Measurements from ENCODE around the gene LGMN. TPM values are rescaled to one million over a fixed set of nuclear protein-coding genes. Genes with fewer than 3 reads are reported as not detected.
"Not testable (repeated sequence)": the region's sequence is repeated elsewhere in the genome, so short reads cannot be mapped to it uniquely, and the experiment has no call there.

The LGMN gene
- 52.8 TPM for polyA plus RNA-seq (2012; ENCODE audit: insufficient read depth, insufficient read length)

- H3K4me3 ChIP-seq (ENCODE audit: low read length) = peak within 1 kb of the TSS; percentile 69
- DNase-seq (ENCODE audit: low read depth, low spot score) = peak; percentile 83
Observed at GRCh38 chr14:92748259-92749016, at the start of gene LGMN. LGMN (minus strand) TSS chr14:92748627; CDS start chr14:92732786, 15,841 bp downstream.

GRCh38 chr14:92794961-92795360 is 46.5 kb upstream of the LGMN start:
- DNase-seq (ENCODE audit: low read depth, low spot score) = no peak
- H3K4me3 ChIP-seq (ENCODE audit: low read length) = peak overlapping the region; percentile 81

DNA sequence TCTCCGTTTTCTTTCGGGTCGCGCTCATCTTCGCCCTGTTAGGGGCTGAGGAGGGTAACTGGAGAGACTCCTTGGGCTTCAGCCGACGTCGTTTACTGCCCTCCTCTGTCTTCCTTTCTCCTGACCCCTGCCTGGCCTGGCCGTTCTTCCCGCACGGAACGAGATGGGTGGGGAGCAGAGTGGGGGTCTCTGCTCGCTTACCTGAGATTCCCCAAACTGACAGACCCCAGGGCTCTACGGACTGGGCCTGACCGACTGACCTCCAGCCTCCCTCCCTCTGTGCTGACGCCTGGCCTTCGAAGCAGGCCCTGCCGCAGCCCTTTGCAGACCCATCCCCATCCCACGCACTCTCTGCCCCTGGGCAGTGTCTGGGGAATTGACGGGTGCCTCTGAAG is 46.1 kb upstream of the LGMN start:
- peak overlapping the region; percentile 81 for H3K4me3 ChIP-seq (ENCODE audit: low read length)
- no peak for DNase-seq (ENCODE audit: low read depth, low spot score)

- DNase-seq (ENCODE audit: low read depth, low spot score) = peak; percentile 95
- peak within 1 kb of the TSS; percentile 81 for H3K4me3 ChIP-seq (ENCODE audit: low read length)
Observed at GRCh38 chr14:92793709-92794546, 45.5 kb upstream of the LGMN start, which contains the start of gene GOLGA5. GOLGA5 (plus strand) TSS chr14:92794305; CDS start chr14:92797438, 3,133 bp downstream.

GRCh38 chr14:92792885-92793284 is 44.5 kb upstream of the LGMN start:
- no peak overlapping the region for H3K4me3 ChIP-seq (ENCODE audit: low read length)
- no peak for DNase-seq (ENCODE audit: low read depth, low spot score)

GRCh38 chr14:92789457-92790089 is 41.1 kb upstream of the LGMN start:
- DNase-seq (ENCODE audit: low read depth, low spot score) = no peak
- H3K4me3 ChIP-seq (ENCODE audit: low read length) = no peak overlapping the region

- DNase-seq (ENCODE audit: low read depth, low spot score) = no peak
- no peak overlapping the region for H3K4me3 ChIP-seq (ENCODE audit: low read length)
Observed at GRCh38 chr14:92787554-92787953, 39.1 kb upstream of the LGMN start.

DNA sequence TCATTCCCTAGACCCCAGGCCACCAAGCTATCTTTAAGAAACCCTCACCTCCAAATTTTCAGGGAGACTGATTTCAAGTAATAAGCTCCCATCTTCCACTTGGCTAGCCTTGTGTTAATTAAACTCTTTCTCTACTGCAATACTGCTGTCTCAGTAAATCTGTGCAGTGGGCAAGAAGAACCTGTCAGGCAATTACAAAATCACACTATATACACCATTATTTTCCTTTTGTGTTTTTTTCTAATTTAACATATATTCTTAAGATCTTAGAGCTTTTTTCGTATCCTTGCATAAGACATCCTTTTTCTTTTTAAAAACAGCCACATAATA is 38.0 kb upstream of the LGMN start:
- DNase-seq (ENCODE audit: low read depth, low spot score) = no peak
- no peak overlapping the region for H3K4me3 ChIP-seq (ENCODE audit: low read length)

DNA sequence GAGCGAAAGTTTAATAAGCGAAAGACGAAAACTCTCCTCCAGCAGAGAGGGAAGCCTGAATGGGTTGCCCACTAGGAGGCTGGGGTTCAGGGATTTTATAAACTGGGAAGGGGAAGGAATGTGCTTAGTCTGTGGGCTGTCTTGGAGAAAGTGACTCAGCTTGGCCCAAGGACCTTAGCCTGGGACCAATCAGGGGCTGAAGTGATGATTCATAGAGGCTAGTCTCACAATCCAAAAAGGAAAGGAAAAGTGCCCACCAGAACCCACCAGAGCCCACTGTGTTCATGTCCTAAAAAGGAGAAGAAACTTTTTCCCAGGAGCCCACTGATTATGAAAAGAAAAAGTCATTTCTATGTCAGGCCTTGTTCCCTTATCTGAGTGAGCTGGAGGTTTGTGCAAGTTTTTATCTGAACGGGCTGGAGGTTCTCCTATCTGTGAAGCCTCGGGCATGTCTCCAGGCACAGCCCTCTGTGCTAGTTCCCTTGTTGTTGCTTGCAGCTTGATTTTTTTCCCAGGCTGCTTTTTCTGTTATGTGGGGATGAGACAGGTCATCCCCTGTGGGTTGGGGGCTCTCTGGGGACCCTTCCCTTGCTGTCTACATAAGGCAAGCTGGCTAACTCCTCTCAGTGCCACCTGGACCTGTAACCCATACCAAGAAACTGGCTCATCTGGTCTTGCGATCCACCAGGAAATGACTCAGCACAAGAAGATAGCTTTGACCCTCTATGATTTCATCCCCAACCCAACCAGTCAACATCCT is 37.4 kb upstream of the LGMN start:
- no peak overlapping the region for H3K4me3 ChIP-seq (ENCODE audit: low read length)
- no peak for DNase-seq (ENCODE audit: low read depth, low spot score)

DNA sequence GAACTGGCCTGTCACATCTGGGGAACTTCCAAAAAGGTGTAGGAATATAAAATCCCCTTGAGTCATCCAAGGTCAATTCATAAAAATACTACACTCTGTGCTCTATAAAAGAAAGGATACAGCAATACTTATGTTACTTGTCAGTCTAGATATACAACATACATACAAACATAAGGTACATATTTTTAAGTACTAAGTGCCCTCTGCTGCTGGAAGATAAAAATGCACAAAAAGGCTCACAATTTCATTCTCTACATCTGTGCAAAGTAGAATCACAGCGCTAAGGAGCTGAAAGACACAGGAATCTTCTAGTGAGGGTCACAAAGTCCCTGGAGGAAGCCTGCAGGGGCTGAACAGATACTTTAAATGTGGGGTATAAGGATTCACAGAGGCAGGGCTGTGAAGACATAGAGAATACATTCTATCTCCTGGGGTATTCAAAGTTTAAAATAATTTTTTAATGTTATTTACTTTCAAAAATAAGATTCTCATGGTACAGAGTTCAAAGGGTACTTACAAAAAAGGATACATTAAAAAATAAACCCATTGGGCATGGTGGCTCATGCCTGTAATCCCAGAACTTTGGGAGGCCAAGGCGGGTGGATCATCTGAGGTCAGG is 35.5 kb upstream of the LGMN start:
- DNase-seq (ENCODE audit: low read depth, low spot score) = peak; percentile 75

DNA sequence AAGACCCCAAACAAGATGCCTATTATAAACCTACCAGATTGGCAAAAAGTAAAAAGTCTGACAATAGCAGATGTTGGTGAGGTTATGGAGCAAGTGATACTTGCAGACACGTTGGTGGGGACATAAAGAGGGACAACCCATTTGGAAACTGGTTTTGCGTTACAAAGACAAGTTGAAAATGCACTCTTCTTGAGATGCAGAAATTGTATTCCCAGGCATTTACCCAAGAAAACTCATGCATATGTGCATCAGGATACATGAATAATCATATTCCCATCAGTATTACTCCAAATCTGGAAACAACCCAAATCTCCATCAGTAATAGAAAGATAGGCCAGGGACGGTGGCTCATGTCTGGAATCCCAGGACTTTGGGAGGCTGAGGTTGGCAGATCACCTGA is 32.9 kb upstream of the LGMN start:
- no peak for DNase-seq (ENCODE audit: low read depth, low spot score)
- no peak overlapping the region for H3K4me3 ChIP-seq (ENCODE audit: low read length)

More for the DNA sequence above, 35.5 kb upstream of the LGMN start:
- no peak overlapping the region for H3K4me3 ChIP-seq (ENCODE audit: low read length)

DNA sequence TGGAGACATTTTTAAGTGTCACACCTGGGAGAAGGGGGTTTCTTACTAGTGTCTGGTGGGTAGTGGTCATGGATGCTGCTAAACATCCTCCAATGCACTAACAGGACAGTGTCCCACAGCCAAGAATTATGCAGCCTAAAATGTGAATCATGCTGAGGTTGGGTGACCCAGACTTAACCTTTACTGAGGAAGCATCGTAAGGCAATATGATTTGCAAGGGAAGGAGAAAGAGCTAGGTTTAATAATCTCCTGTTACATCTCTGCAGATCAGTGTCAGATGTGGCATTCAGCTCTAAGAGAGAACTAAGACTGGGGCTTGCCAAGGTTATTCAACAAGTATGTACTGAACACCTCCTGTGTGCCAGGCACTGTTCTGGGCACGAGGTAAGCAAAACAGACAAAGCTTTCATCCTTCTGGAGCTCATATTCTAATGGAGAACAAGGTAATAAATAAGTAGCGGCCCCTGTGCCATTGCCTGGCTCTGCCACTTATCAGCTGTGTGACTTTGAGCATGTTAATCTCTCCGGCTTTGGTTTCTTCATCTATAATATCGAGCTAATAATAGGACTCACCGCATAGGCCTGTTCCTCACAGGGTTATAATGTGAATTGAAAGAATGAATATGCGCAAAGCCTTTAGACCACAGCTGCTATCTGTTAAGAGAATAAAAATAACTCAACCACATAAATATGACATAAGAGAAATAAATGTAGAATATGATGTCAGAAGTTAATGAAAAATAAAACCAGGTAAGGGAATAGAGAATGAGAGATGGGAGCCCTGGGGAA is 32.2 kb upstream of the LGMN start:
- no peak overlapping the region for H3K4me3 ChIP-seq (ENCODE audit: low read length)

GRCh38 chr14:92778868-92779565 is 30.6 kb upstream of the LGMN start:
- DNase-seq (ENCODE audit: low read depth, low spot score) = not testable (repeated sequence)

More for the DNA sequence above, 32.2 kb upstream of the LGMN start:
- peak; percentile 44 for DNase-seq (ENCODE audit: low read depth, low spot score)

DNA sequence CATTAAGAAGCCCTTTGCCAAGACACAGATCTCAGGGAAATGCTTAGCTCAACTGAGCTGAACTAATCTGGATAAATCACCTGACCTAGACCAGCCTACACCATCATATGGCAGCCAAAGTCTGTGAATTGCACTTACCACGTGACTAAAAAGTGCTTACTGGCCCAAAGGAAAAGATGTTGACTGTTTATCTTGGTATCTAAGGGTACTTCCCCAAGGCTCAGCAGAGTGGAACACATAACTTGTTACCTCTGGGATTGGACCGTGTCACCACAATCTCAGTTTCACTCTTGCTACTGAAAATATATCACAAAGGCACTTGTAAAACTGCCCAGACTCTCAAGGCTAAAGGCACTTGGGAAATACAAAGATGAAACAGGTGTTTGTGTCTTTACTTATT is 26.9 kb upstream of the LGMN start:
- not testable (repeated sequence) for DNase-seq (ENCODE audit: low read depth, low spot score)

More at GRCh38 chr14:92778868-92779565, 30.6 kb upstream of the LGMN start:
- H3K4me3 ChIP-seq (ENCODE audit: low read length) = not testable (repeated sequence)

DNA sequence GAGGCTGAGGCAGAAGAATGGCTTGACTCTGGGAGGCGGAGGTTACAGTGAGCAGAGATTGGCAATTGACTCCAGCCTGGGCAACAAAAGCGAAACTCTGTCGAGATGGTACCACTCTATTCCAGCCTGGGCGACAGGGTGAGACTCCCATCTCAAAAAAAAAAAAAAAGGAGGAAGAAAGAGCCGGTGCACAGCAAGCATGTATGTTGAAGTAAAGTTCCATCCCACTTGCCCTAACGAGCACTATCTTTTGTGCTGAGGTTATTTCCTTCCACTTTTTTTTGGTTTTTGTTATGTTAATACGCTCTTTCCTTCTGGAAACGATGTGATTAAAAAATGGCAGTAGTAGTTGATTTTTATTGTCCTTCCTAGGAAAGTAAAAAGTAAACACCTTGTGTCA is 26.1 kb upstream of the LGMN start:
- DNase-seq (ENCODE audit: low read depth, low spot score) = no peak
- H3K4me3 ChIP-seq (ENCODE audit: low read length) = no peak overlapping the region

More for the DNA sequence above, 26.9 kb upstream of the LGMN start:
- not testable (repeated sequence) for H3K4me3 ChIP-seq (ENCODE audit: low read length)

DNA sequence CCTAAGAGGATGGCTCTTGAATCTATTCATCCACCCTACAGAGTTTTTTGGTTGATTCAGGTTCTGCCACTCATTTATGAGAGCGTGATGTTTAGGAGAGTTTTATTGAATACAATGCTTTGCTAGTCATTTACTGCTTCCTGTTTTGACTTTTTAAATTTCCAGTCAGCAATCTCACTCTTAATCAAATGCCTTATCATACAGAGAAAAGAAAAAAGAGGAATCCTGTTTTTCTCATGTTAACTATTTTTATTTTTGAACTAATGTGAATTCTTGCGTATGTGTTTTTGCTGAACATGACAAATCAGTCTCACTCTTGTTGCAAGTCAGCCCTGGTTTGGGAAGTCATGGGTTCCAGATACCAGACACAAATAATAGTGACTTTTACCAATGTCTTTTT is 22.1 kb upstream of the LGMN start:
- H3K4me3 ChIP-seq (ENCODE audit: low read length) = no peak overlapping the region
- no peak for DNase-seq (ENCODE audit: low read depth, low spot score)

DNA sequence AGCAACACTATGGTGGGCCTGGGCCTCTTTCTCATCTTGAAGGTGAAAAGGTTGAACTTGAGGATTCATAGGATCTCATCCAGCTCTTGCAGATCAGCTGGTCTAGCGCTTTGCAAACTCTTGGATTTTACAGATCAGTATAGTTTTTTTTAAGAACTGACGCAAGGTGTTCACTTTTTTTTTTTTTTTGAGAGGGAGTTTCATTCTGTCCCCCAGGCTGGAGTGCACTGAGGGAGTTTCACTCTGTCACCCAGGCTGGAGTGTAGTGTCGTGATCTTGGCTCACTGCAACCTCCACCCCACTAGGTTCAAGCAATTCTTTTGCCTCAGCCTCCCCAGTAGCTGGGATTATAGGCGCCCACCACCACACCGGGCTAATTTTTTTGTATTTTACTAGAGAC is 20.4 kb upstream of the LGMN start:
- DNase-seq (ENCODE audit: low read depth, low spot score) = no peak
- no peak overlapping the region for H3K4me3 ChIP-seq (ENCODE audit: low read length)

All from Jurkat, Clone E6-1 (cell line).